ENCODE results near the gene ATXN7. TPM values are rescaled to one million over a fixed set of nuclear protein-coding genes. Genes with fewer than 3 reads are reported as not detected.

ATXN7 gene
- total RNA-seq, 2 donors from 2014 or later, result 38.6 to 50.2 TPM

GRCh38 chr3:63949005-63949404 is 85.3 kb downstream of the ATXN7 start:
- Mint-ChIP-seq H3K36me3 (ENCODE audit: low read depth) (peaks cover 52% of the 10 kb centered on the region), H3K27ac (no peak overlapping the region), H3K4me3 (no peak overlapping the region)

GRCh38 chr3:63950698-63951097 is 87.0 kb downstream of the ATXN7 start:
- Mint-ChIP-seq H3K27ac (no peak overlapping the region), H3K36me3 (ENCODE audit: low read depth) (peaks cover 55% of the 10 kb centered on the region), H3K4me1 (peaks cover 38% of the 10 kb centered on the region), H3K4me3 (peak overlapping the region; percentile 79), H3K27me3 (no peaks in the 10 kb centered on the region), H3K9me3 (no peaks in the 10 kb centered on the region)
- ATAC-seq (replicated peaks), result no peak

More at GRCh38 chr3:63949005-63949404, 85.3 kb downstream of the ATXN7 start:
- Mint-ChIP-seq H3K4me1 (peaks cover 40% of the 10 kb centered on the region), H3K27me3 (no peaks in the 10 kb centered on the region), H3K9me3 (no peaks in the 10 kb centered on the region)
- ATAC-seq (replicated peaks), result no peak

- Mint-ChIP-seq H3K4me1 (peaks cover 36% of the 10 kb centered on the region), H3K27ac (peak overlapping the region; percentile 89), H3K4me3 (peak overlapping the region; percentile 79), H3K9me3 (no peaks in the 10 kb centered on the region), H3K27me3 (no peaks in the 10 kb centered on the region), H3K36me3 (ENCODE audit: low read depth) (peaks cover 62% of the 10 kb centered on the region)
- no peak for ATAC-seq (replicated peaks)
These were observed 88.0 kb downstream of the ATXN7 start for GRCh38 chr3:63951492-63952247.

GRCh38 chr3:63952248-63952594 is 88.6 kb downstream of the ATXN7 start:
- H3K4me3 Mint-ChIP-seq, result peak overlapping the region; percentile 79
- no peaks in the 10 kb centered on the region for H3K27me3 Mint-ChIP-seq
- H3K9me3 Mint-ChIP-seq, result no peaks in the 10 kb centered on the region
- peaks cover 60% of the 10 kb centered on the region for H3K36me3 Mint-ChIP-seq (ENCODE audit: low read depth)
- peaks cover 40% of the 10 kb centered on the region for H3K4me1 Mint-ChIP-seq
- peak; percentile 85 for ATAC-seq (replicated peaks)
- no peak overlapping the region for H3K27ac Mint-ChIP-seq

- Mint-ChIP-seq H3K36me3 (ENCODE audit: low read depth) (peaks cover 47% of the 10 kb centered on the region), H3K9me3 (no peaks in the 10 kb centered on the region), H3K27me3 (no peaks in the 10 kb centered on the region), H3K27ac (peak overlapping the region; percentile 58), H3K4me1 (peaks cover 30% of the 10 kb centered on the region), H3K4me3 (no peak overlapping the region)
- ATAC-seq (replicated peaks), result no peak
These were observed 90.5 kb downstream of the ATXN7 start for GRCh38 chr3:63954182-63954581.

- Mint-ChIP-seq H3K9me3 (no peaks in the 10 kb centered on the region), H3K27ac (peak overlapping the region; percentile 50), H3K4me3 (no peak overlapping the region), H3K4me1 (peaks cover 35% of the 10 kb centered on the region), H3K36me3 (ENCODE audit: low read depth) (peaks cover 42% of the 10 kb centered on the region), H3K27me3 (no peaks in the 10 kb centered on the region)
- no peak for ATAC-seq (replicated peaks)
These were observed 91.5 kb downstream of the ATXN7 start for GRCh38 chr3:63955036-63955650.

- Mint-ChIP-seq H3K27ac (no peak overlapping the region), H3K36me3 (ENCODE audit: low read depth) (peaks cover 42% of the 10 kb centered on the region), H3K27me3 (no peaks in the 10 kb centered on the region), H3K9me3 (no peaks in the 10 kb centered on the region), H3K4me1 (peaks cover 38% of the 10 kb centered on the region), H3K4me3 (no peak overlapping the region)
- ATAC-seq (replicated peaks), result no peak
These were observed 92.3 kb downstream of the ATXN7 start for GRCh38 chr3:63955830-63956545.

- no peak overlapping the region for H3K27ac Mint-ChIP-seq
- peaks cover 22% of the 10 kb centered on the region for H3K36me3 Mint-ChIP-seq (ENCODE audit: low read depth)
- ATAC-seq (replicated peaks), result no peak
- H3K4me1 Mint-ChIP-seq, result peaks cover 31% of the 10 kb centered on the region
- no peaks in the 10 kb centered on the region for H3K9me3 Mint-ChIP-seq
- H3K27me3 Mint-ChIP-seq, result no peaks in the 10 kb centered on the region
- no peak overlapping the region for H3K4me3 Mint-ChIP-seq
These were observed 95.5 kb downstream of the ATXN7 start for GRCh38 chr3:63959146-63959545.

GRCh38 chr3:63960048-63960711 is 96.5 kb downstream of the ATXN7 start:
- H3K27ac Mint-ChIP-seq, result peak overlapping the region; percentile 67
- H3K4me3 Mint-ChIP-seq, result peak overlapping the region; percentile 38
- no peak for ATAC-seq (replicated peaks)

GRCh38 chr3:63961891-63962290 is 98.2 kb downstream of the ATXN7 start:
- Mint-ChIP-seq H3K4me3 (no peak overlapping the region), H3K27me3 (no peaks in the 10 kb centered on the region), H3K4me1 (peaks cover 40% of the 10 kb centered on the region), H3K36me3 (ENCODE audit: low read depth) (no peaks in the 10 kb centered on the region), H3K9me3 (no peaks in the 10 kb centered on the region), H3K27ac (no peak overlapping the region)
- peak; percentile 70 for ATAC-seq (replicated peaks)

More at GRCh38 chr3:63960048-63960711, 96.5 kb downstream of the ATXN7 start:
- H3K9me3 Mint-ChIP-seq, result no peaks in the 10 kb centered on the region
- H3K36me3 Mint-ChIP-seq (ENCODE audit: low read depth), result peaks cover 12% of the 10 kb centered on the region
- peaks cover 36% of the 10 kb centered on the region for H3K4me1 Mint-ChIP-seq
- H3K27me3 Mint-ChIP-seq, result no peaks in the 10 kb centered on the region

GRCh38 chr3:63963496-63963895 is 99.8 kb downstream of the ATXN7 start:
- no peaks in the 10 kb centered on the region for H3K9me3 Mint-ChIP-seq
- no peaks in the 10 kb centered on the region for H3K27me3 Mint-ChIP-seq
- no peak overlapping the region for H3K4me3 Mint-ChIP-seq

GRCh38 chr3:63964681-63965485 is 101.2 kb downstream of the ATXN7 start:
- peaks cover 66% of the 10 kb centered on the region for H3K4me1 Mint-ChIP-seq
- H3K36me3 Mint-ChIP-seq (ENCODE audit: low read depth), result no peaks in the 10 kb centered on the region
- ATAC-seq (replicated peaks), result peak; percentile 45
- no peaks in the 10 kb centered on the region for H3K9me3 Mint-ChIP-seq
- H3K27ac Mint-ChIP-seq, result peak overlapping the region; percentile 73
- no peaks in the 10 kb centered on the region for H3K27me3 Mint-ChIP-seq
- peak overlapping the region; percentile 31 for H3K4me3 Mint-ChIP-seq

More at GRCh38 chr3:63963496-63963895, 99.8 kb downstream of the ATXN7 start:
- peaks cover 54% of the 10 kb centered on the region for H3K4me1 Mint-ChIP-seq
- ATAC-seq (replicated peaks), result no peak
- no peaks in the 10 kb centered on the region for H3K36me3 Mint-ChIP-seq (ENCODE audit: low read depth)
- peak overlapping the region; percentile 73 for H3K27ac Mint-ChIP-seq

- Mint-ChIP-seq H3K27me3 (no peaks in the 10 kb centered on the region), H3K27ac (peak overlapping the region; percentile 94), H3K4me1 (peaks cover 67% of the 10 kb centered on the region), H3K9me3 (no peaks in the 10 kb centered on the region), H3K36me3 (ENCODE audit: low read depth) (peaks cover under 1% of the 10 kb centered on the region), H3K4me3 (peak overlapping the region; percentile 97)
- no peak for ATAC-seq (replicated peaks)
These were observed 102.3 kb downstream of the ATXN7 start for GRCh38 chr3:63966007-63966406.

- Mint-ChIP-seq H3K36me3 (ENCODE audit: low read depth) (peaks cover 5% of the 10 kb centered on the region), H3K4me1 (peaks cover 72% of the 10 kb centered on the region), H3K9me3 (no peaks in the 10 kb centered on the region), H3K27me3 (no peaks in the 10 kb centered on the region), H3K4me3 (peak overlapping the region; percentile 97), H3K27ac (peak overlapping the region; percentile 94)
- ATAC-seq (replicated peaks), result no peak
These were observed 103.2 kb downstream of the ATXN7 start for GRCh38 chr3:63966871-63967270.

All from activated T-helper 17 cell treated with anti-CD3 and anti-CD28 coated beads, Interleukin-2, amount 50 U/mL, for 72 hours (primary cell).